ENCODE results near the gene ATP13A3.
"Not testable (repeated sequence)": the region's sequence is repeated elsewhere in the genome, so short reads cannot be mapped to it uniquely, and the experiment has no call there.

The ATP13A3 gene

DNA sequence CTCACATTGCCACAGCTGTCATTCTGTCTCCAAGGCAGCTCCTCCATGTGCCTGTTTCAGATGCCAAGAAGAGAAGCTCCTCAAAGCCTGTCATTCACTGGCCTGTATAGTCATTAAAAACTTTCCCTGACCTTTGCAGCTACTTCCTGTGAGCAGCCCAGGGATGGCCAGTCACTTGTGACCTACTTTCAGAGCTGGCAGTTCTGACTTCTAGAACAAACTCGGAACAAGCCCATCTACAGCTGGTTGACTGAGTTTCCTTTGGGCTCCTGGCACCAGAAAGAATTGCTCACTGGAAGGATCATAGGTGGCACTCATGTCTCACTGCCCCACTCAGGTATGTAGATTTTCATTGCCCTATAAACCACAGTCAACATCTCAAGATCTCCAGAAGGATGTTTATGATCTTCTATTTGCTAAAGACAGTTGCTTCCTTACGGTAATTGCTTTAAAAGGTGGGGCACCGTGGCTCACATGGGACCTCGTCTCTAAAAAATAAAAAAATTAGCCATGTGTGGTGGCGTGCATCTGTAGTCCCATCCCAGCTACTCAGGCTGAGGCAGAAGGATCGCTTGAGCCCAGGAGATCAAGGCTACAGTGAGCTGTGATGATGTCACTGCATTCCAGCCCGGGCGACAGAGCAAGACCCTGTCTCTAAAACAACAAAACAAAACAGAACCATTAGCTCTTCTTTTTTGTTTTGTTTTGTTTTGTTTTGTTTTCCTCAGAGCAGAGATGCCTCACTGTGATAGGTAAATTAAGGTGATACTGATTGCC is 11.2 kb upstream of the ATP13A3 start:
- DNase-seq = no peak

GRCh38 chr3:194496217-194496919 is 9.6 kb upstream of the ATP13A3 start:
- no peak for DNase-seq

GRCh38 chr3:194494951-194495374 is 8.2 kb upstream of the ATP13A3 start:
- DNase-seq = no peak

- DNase-seq = not testable (repeated sequence)
These were observed 7.5 kb upstream of the ATP13A3 start for GRCh38 chr3:194493995-194494927.

DNA sequence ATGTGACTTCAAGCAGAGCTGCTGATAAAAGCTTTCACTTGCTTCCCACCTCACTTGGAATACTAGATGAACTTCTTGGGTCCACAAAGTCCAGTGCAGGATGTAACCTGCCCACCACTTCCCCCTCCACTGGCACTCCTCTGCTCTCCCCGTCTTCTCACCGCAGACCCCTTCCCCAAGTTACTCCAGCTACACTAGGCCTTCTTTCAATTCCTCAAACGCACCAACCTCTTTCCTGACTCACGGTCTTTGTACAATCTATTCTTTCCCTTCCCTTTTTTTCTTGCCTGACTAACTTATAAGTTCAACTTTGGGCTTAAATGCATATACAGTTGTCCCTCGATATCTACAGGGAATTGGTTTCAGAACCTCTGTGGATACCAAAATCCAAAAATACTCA is 5.2 kb upstream of the ATP13A3 start:
- no peak for DNase-seq

DNA sequence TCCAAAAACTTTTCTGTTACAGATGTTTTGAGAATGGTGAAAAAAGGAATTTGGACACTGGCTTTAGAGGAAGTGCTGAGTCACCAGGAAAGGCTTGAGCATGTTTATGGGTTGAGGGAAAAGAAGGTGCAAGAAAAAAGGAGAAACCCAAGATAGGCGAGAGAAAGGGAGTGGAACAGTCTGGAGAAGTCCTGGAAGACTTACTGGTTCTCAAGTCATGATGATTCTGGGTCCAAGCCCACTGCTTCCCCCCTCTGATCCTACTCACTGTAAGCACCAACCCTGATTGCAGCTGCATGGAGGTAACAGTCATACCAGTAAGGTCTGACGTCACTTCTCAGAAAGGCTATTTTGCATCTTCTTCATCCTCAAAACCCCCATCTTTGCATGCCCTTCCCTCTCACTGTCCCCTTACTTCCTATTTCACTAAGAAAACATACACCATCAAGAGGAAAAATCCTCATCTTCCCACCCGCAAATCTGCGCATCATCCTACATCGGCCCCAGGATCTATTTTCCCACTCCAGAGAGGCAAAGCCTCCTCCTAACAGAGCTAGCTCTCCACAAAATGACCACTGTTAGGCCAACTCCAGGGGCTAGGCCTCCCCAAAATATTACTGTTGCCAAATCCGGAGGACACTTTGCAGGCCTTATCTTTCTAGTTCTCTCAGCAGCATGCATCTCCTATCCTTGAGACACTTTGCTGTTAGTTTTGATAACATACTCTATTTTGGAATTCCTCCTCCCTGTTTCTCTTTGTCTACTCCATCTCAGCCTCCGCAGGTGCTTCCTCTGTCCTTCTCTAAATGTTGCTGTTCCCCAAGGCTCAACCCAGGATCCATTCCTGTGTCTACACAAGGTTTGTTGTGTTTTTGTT is 3.2 kb upstream of the ATP13A3 start:
- no peak for DNase-seq

DNA sequence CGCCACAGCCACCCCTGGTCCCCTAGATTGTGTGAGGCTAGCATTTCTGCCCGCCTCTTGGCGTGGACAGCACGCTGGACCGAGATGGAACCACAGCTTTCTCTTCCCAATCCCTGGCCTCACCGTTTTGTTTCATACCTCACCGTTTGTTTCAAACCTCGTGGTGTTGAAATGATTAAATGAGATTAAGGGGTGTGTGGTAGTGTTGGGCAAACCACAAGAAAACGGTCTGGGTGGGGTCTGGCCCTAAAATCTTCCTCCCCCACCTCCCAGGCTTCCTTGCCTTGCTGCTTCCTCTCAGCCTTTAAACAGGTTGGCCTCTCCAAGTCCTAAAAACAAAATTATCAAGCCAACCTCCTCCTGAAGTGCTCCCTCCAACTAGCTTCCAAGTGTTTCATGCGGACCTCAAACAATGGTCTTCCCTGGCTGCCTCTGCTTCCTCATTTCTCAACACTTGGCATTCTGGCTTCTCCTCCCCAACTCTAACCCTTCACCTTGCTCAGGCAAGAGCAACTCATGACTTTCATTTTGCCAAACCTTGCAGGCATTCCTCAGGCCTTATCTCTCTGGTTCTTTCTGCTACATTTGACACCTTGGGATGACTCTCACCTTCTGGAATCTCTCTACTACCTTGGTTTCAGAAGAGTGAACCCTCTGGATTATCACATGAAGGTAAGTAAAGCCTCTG is 1.4 kb upstream of the ATP13A3 start:
- no peak for DNase-seq

- no peak for DNase-seq
These were observed 670 bp upstream of the ATP13A3 start for GRCh38 chr3:194487289-194488054.

GRCh38 chr3:194485881-194486539 is 792 bp downstream of the ATP13A3 start:
- DNase-seq = no peak

- DNase-seq = no peak
These were observed 1.3 kb downstream of the ATP13A3 start for GRCh38 chr3:194485468-194485880.

- DNase-seq = no peak
These were observed 2.2 kb downstream of the ATP13A3 start for GRCh38 chr3:194484614-194485013.

DNA sequence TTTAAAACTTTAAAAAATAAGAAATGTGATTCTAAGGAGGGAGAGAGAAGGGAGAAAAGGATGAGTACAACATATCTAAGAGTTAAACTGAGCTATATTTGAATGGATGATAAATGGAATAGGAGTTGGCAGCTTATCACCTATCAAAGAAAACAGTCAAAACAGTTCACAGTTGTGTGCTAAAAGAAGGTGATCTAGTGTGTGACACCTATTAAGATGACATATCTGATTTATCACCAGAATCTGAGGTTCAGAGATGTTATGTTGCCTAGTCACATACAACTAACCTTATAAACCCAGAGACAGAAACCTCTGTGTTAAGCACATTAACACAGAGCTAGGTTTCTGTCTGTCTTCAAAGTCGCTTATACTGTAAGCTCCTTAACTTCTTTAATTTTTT is 3.0 kb downstream of the ATP13A3 start:
- no peak for DNase-seq

DNA sequence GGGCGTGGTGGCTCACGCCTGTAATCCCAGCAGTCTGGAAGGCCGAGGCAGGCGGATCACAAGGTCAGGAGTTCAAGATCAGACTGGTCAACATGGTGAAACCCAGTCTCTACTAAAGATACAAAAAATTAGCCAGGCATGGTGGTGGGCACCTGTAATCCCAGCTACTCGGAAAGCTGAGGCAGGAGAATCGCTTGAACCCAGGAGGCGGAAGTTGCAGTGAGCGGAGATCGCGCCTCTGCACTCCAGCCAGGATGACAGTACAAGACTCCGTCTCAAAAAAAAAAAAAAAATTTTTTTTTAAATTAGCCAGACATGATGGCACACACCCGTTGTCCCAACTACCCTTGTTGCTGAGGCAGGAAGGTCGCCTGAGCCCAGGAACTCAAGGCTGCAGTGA is 4.0 kb downstream of the ATP13A3 start:
- DNase-seq = not testable (repeated sequence)

- no peak for DNase-seq
These were observed 4.6 kb downstream of the ATP13A3 start for GRCh38 chr3:194482196-194482593.

- DNase-seq = no peak
These were observed 5.1 kb downstream of the ATP13A3 start for GRCh38 chr3:194481525-194482195.

GRCh38 chr3:194481103-194481502 is 5.7 kb downstream of the ATP13A3 start:
- DNase-seq = no peak

GRCh38 chr3:194476784-194477183 is 10.0 kb downstream of the ATP13A3 start:
- no peak for DNase-seq

DNA sequence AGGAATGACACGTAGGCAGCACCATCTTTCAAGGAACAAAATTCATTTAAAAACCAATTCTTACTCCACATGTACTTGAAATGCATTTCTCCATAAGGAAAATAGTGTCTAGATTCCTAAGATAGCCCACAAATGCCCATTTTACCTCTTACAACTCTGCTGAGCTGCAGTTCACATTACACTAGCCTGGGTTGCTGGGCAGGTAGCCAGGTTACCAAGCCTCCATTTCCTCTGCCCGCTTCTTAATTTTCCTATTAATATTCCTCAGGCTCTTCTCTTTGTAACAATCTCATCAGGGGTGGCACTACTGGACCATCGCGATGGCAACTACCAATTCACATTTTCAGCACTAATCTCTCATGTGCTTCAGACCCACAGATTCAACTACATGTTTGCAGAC is 10.8 kb downstream of the ATP13A3 start:
- no peak for DNase-seq

DNA sequence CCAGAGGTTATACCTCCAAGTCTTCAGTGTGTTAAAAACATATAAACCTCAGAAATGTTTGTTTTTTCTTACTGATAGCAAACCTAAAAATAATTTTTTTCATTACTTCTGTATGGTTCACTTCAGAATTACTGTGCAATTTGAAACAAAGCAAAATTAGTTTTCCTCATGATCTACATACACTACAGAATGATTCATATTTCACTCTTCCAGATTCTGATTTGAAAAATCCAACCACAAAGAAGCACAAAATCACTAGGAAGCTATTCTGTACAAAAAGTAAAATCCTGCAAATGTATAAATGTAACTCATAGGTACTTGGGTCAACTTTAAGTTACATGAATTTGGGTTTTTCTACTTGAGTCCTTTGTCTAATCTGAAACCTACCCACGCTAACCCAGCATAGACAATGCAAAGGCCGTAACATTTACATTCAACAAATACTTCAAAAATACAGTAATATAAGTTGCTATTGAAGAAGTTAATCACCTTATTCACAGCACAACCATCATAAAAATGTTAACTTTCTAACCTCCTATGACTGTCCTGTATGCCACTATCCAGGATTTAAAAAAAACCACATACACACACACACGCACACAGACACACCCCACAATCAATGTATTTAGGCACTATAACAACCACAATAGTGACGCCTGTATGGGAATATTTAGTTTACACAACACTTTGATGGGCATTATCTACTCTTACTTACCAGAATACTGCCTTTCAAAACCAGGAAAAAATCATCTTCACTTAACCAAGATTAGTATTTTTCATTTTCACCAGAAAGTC is 11.5 kb downstream of the ATP13A3 start:
- DNase-seq = no peak

Data from DMS153 (cell line).